Prostate gland (tissue), 2 donors: ENCODE data around the gene ZFAND2A. TPM values are rescaled to one million over a fixed set of nuclear protein-coding genes. Genes with fewer than 3 reads are reported as not detected.

Source experiments
- DNase-seq: peaks from one replicate; pipeline ENCODE4 v3.0.0-alpha.2; 2019; ENCODE audit warnings: low spot score
- H3K27ac ChIP-seq, 2 donors: fragments of 200-600 bp; sonication (generic); 2 replicates each; pipeline ENCODE4 v1.5.1; 2017 to 2019
- H3K27me3 ChIP-seq: fragments of 200-600 bp; sonication (generic); replicated peaks from 2 replicates; pipeline ENCODE4 v1.5.1; 2019; ENCODE audit not compliant: insufficient read depth
- H3K36me3 ChIP-seq, 2 donors: fragments of 200-600 bp; sonication (generic); 1 replicate in 1 of 2; 2 replicates in 1 of 2; pipeline versions ENCODE4 v1.5.1 to v1.8.1; 2017 to 2019
- H3K4me1 ChIP-seq: fragments of 200-600 bp; sonication (generic); replicated peaks from 2 replicates; pipeline ENCODE4 v1.5.1; 2019
- H3K4me3 ChIP-seq, 2 donors: fragments of 200-600 bp; sonication (generic); 2 replicates each; pipeline ENCODE4 v1.5.1; 2017 to 2019
- H3K9me3 ChIP-seq: fragments of 200-600 bp; sonication (generic); 2 replicates; pipeline ENCODE4 v1.5.1; 2017
- POLR2A ChIP-seq: fragments of 450-650 bp; IDR thresholded peaks from one replicate; pipeline ENCODE4 v1.6.1; 2016; ENCODE audit warnings: antibody characterized with exemption, mild to moderate bottlenecking
- POLR2AphosphoS5 ChIP-seq: sonication (generic); formaldehyde crosslinking; IDR thresholded peaks from one replicate; pipeline ENCODE4 v1.6.1; 2017; ENCODE audit warnings: antibody characterized with exemption
- WGBS: methylation state at CpG from one replicate; pipeline ENCODE4 v1.1.5; 2018; 5-methylcytosine and 5-hydroxymethylcytosine counted together
- intact Hi-C: fragments of 100-400 bp; cut with DNase I; formaldehyde crosslinking; loops from one replicate; pipeline ENCODE4 v1.14.2; 2022
- total RNA-seq, 2 donors: library from RNA; depleted of rRNA; stranded (reverse); fragments of >200 nt; gene quantifications; one replicate each; pipeline ENCODE4 v1.1.0, GENCODE V29; 2016
- TF ChIP-seq, protein P1 (sequence below), 4 experiments: fragments of 200-600 bp in 2 of 4; fragments of 450-650 bp in 2 of 4; sonication (generic) in 2 of 4; IDR thresholded peaks; 1 replicate in 3 of 4; 2 replicates in 1 of 4; pipeline ENCODE4 v1.5.1; 2016 to 2019; ENCODE audit warnings: antibody characterized with exemption in 4 of 4, mild to moderate bottlenecking in 2 of 4, moderate library complexity in 2 of 4

ZFAND2A gene
- total RNA-seq, 2 donors from 2014 or later: 25.0 to 36.3 TPM

GRCh38 chr7:1106793-1107421, 53.1 kb downstream of the ZFAND2A start:
- Histone ChIP-seq H3K27me3 (no peaks in the 10 kb centered on the region), H3K4me3 (no peak overlapping the region), H3K9me3 (no peaks in the 10 kb centered on the region), H3K4me1 (no peaks in the 10 kb centered on the region), H3K36me3 (no peaks in the 10 kb centered on the region), H3K27ac (no peak overlapping the region)
- intact Hi-C loops: no loop called here
- 84% methylated on average over 19 of the region's 20 CpGs for WGBS
- DNase-seq: no peak
- TF ChIP-seq, protein P1, sequence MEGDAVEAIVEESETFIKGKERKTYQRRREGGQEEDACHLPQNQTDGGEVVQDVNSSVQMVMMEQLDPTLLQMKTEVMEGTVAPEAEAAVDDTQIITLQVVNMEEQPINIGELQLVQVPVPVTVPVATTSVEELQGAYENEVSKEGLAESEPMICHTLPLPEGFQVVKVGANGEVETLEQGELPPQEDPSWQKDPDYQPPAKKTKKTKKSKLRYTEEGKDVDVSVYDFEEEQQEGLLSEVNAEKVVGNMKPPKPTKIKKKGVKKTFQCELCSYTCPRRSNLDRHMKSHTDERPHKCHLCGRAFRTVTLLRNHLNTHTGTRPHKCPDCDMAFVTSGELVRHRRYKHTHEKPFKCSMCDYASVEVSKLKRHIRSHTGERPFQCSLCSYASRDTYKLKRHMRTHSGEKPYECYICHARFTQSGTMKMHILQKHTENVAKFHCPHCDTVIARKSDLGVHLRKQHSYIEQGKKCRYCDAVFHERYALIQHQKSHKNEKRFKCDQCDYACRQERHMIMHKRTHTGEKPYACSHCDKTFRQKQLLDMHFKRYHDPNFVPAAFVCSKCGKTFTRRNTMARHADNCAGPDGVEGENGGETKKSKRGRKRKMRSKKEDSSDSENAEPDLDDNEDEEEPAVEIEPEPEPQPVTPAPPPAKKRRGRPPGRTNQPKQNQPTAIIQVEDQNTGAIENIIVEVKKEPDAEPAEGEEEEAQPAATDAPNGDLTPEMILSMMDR (IDR thresholded peaks at IDR 0.05): no peak
- no peak for TF ChIP-seq POLR2A
- no peak for TF ChIP-seq POLR2AphosphoS5

GRCh38 chr7:1106063-1106792, 53.8 kb downstream of the ZFAND2A start:
- Histone ChIP-seq H3K27me3 (no peaks in the 10 kb centered on the region), H3K4me1 (no peaks in the 10 kb centered on the region), H3K9me3 (no peaks in the 10 kb centered on the region), H3K36me3 (no peaks in the 10 kb centered on the region), H3K27ac (no peak overlapping the region), H3K4me3 (no peak overlapping the region)
- WGBS: 85% methylated on average over 27 of the region's 27 CpGs
- no peak for TF ChIP-seq POLR2AphosphoS5
- no peak for TF ChIP-seq POLR2A
- TF ChIP-seq, protein P1 (IDR thresholded peaks at IDR 0.05): no peak
- no peak for DNase-seq
- intact Hi-C loops: no loop called here

- H3K4me1 ChIP-seq: no peaks in the 10 kb centered on the region
- no peaks in the 10 kb centered on the region for H3K27me3 ChIP-seq
- TF ChIP-seq, protein P1 (IDR thresholded peaks at IDR 0.05): no peak
- TF ChIP-seq POLR2A: no peak
- no peak for TF ChIP-seq POLR2AphosphoS5
- 95% methylated on average over 11 of the region's 11 CpGs for WGBS
- no peak for DNase-seq
- H3K9me3 ChIP-seq: no peaks in the 10 kb centered on the region
- no peaks in the 10 kb centered on the region for H3K36me3 ChIP-seq
- no peak overlapping the region for H3K27ac ChIP-seq
- H3K4me3 ChIP-seq: no peak overlapping the region
- intact Hi-C loops: no loop called here
Observed at GRCh38 chr7:1105189-1105588, 54.8 kb downstream of the ZFAND2A start.

GRCh38 chr7:1104516-1105179, 55.3 kb downstream of the ZFAND2A start:
- 92% methylated on average over 13 of the region's 13 CpGs for WGBS
- H3K27ac ChIP-seq: no peak overlapping the region
- no peak for TF ChIP-seq POLR2A
- TF ChIP-seq POLR2AphosphoS5: no peak
- TF ChIP-seq, protein P1 (IDR thresholded peaks at IDR 0.05): no peak
- intact Hi-C loops: no loop called here
- no peaks in the 10 kb centered on the region for H3K9me3 ChIP-seq
- H3K36me3 ChIP-seq: no peaks in the 10 kb centered on the region
- H3K27me3 ChIP-seq: no peaks in the 10 kb centered on the region
- H3K4me3 ChIP-seq: no peak overlapping the region
- no peak for DNase-seq
- no peaks in the 10 kb centered on the region for H3K4me1 ChIP-seq
